ENCODE results near the gene SECISBP2L. TPM values are rescaled to one million over a fixed set of nuclear protein-coding genes. Genes with fewer than 3 reads are reported as not detected.

SECISBP2L gene
- total RNA-seq, 1 donor from 2014 or later = 44.0 TPM

GRCh38 chr15:48984021-48984710 lies 62.1 kb downstream of the SECISBP2L start:
- H3K9ac ChIP-seq = no peak overlapping the region

GRCh38 chr15:48983300-48983699 lies 62.9 kb downstream of the SECISBP2L start:
- no peak overlapping the region for H3K4me2 ChIP-seq
- H3K9me3 Mint-ChIP-seq = no peaks in the 10 kb centered on the region
- H3K36me3 ChIP-seq = no peaks in the 10 kb centered on the region
- DNase-seq (ENCODE audit: low spot score) = no peak
- H3K9me3 ChIP-seq (ENCODE audit: low read depth) = no peaks in the 10 kb centered on the region
- H3K4me3 ChIP-seq = no peak overlapping the region
- H2AFZ ChIP-seq (replicated peaks) = peak overlapping the region; percentile 35
- no peak overlapping the region for H3K27ac Mint-ChIP-seq
- H3K4me1 Mint-ChIP-seq = peaks cover 7% of the 10 kb centered on the region
- no peaks in the 10 kb centered on the region for H3K79me2 ChIP-seq (ENCODE audit: low read depth)
- no peaks in the 10 kb centered on the region for H3K27me3 ChIP-seq
- TF ChIP-seq EZH2 (IDR thresholded peaks at IDR 0.05) (no peak), CTCF (IDR thresholded peaks at IDR 0.05) (no peak), EZH2phosphoT487 (IDR thresholded peaks at IDR 0.05) (no peak)
- no peak overlapping the region for H3K4me3 Mint-ChIP-seq
- H3K27ac ChIP-seq = no peak overlapping the region
- H3K4me1 ChIP-seq = no peaks in the 10 kb centered on the region
- H4K20me1 ChIP-seq (ENCODE audit: low read depth) = no peaks in the 10 kb centered on the region
- H3F3A ChIP-seq (ENCODE audit: low read depth) = no peaks in the 10 kb centered on the region
- H3K36me3 Mint-ChIP-seq = peaks cover 2% of the 10 kb centered on the region
- H3K27me3 Mint-ChIP-seq (ENCODE audit: insufficient read depth, low read depth) = peaks cover 2% of the 10 kb centered on the region
- H3K9ac ChIP-seq = no peak overlapping the region

More at GRCh38 chr15:48984021-48984710, 62.1 kb downstream of the SECISBP2L start:
- Histone ChIP-seq H3K4me3 (no peak overlapping the region), H3K4me2 (no peak overlapping the region), H3K36me3 (no peaks in the 10 kb centered on the region), H4K20me1 (ENCODE audit: low read depth) (no peaks in the 10 kb centered on the region), H3K9me3 (ENCODE audit: low read depth) (no peaks in the 10 kb centered on the region), H3K4me1 (no peaks in the 10 kb centered on the region), H3K27ac (no peak overlapping the region), H3F3A (ENCODE audit: low read depth) (no peaks in the 10 kb centered on the region), H3K27me3 (no peaks in the 10 kb centered on the region), H3K79me2 (ENCODE audit: low read depth) (no peaks in the 10 kb centered on the region), H2AFZ (replicated peaks) (no peak overlapping the region)
- H3K27ac Mint-ChIP-seq = no peak overlapping the region
- no peak overlapping the region for H3K4me3 Mint-ChIP-seq
- peaks cover 2% of the 10 kb centered on the region for H3K36me3 Mint-ChIP-seq
- H3K27me3 Mint-ChIP-seq (ENCODE audit: insufficient read depth, low read depth) = peaks cover 2% of the 10 kb centered on the region
- H3K9me3 Mint-ChIP-seq = no peaks in the 10 kb centered on the region
- H3K4me1 Mint-ChIP-seq = peaks cover 7% of the 10 kb centered on the region
- DNase-seq (ENCODE audit: low spot score) = no peak
- TF ChIP-seq EZH2phosphoT487 (IDR thresholded peaks at IDR 0.05) (no peak), CTCF (IDR thresholded peaks at IDR 0.05) (no peak), EZH2 (IDR thresholded peaks at IDR 0.05) (no peak)

- TF ChIP-seq EZH2 (IDR thresholded peaks at IDR 0.05) (no peak), CTCF (IDR thresholded peaks at IDR 0.05) (no peak), EZH2phosphoT487 (IDR thresholded peaks at IDR 0.05) (no peak)
- Histone ChIP-seq H3K27ac (no peak overlapping the region), H4K20me1 (ENCODE audit: low read depth) (no peaks in the 10 kb centered on the region), H3F3A (ENCODE audit: low read depth) (no peaks in the 10 kb centered on the region), H3K4me3 (no peak overlapping the region), H3K4me1 (no peaks in the 10 kb centered on the region), H2AFZ (replicated peaks) (no peak overlapping the region), H3K79me2 (ENCODE audit: low read depth) (no peaks in the 10 kb centered on the region), H3K27me3 (no peaks in the 10 kb centered on the region), H3K9ac (no peak overlapping the region), H3K9me3 (ENCODE audit: low read depth) (no peaks in the 10 kb centered on the region), H3K4me2 (no peak overlapping the region), H3K36me3 (no peaks in the 10 kb centered on the region)
- H3K4me1 Mint-ChIP-seq = peaks cover 7% of the 10 kb centered on the region
- peaks cover 5% of the 10 kb centered on the region for H3K27me3 Mint-ChIP-seq (ENCODE audit: insufficient read depth, low read depth)
- peaks cover 1% of the 10 kb centered on the region for H3K36me3 Mint-ChIP-seq
- no peak overlapping the region for H3K4me3 Mint-ChIP-seq
- H3K27ac Mint-ChIP-seq = no peak overlapping the region
- no peak for DNase-seq (ENCODE audit: low spot score)
- no peaks in the 10 kb centered on the region for H3K9me3 Mint-ChIP-seq
These were observed 64.3 kb downstream of the SECISBP2L start for GRCh38 chr15:48981941-48982340.

Measured in neural progenitor cell (in vitro differentiated cells).